Fibroblast of mammary gland (primary cell): Measurements from ENCODE around the gene ACBD3.

Experiments used
- DNase-seq: peaks from one replicate; pipeline ENCODE4 v3.0.0-alpha.2; 2010; ENCODE audit warnings: low read depth
- H3K4me3 ChIP-seq: 2 replicates; pipeline ENCODE4 v1.5.1; 2011; ENCODE audit warnings: low read depth, mild to moderate bottlenecking, low read length, moderate library complexity; ENCODE audit not compliant: control insufficient read depth
- TF ChIP-seq, protein P1 (sequence below): conservative IDR thresholded peaks from 2 replicates; pipeline ENCODE4 v1.5.1; 2011; ENCODE audit warnings: low read depth, low read length, inconsistent platforms; ENCODE audit not compliant: control insufficient read depth, insufficient read depth

ACBD3 gene

GRCh38 chr1:226202246-226202645 is 15.7 kb upstream of the ACBD3 start:
- TF ChIP-seq, protein P1, sequence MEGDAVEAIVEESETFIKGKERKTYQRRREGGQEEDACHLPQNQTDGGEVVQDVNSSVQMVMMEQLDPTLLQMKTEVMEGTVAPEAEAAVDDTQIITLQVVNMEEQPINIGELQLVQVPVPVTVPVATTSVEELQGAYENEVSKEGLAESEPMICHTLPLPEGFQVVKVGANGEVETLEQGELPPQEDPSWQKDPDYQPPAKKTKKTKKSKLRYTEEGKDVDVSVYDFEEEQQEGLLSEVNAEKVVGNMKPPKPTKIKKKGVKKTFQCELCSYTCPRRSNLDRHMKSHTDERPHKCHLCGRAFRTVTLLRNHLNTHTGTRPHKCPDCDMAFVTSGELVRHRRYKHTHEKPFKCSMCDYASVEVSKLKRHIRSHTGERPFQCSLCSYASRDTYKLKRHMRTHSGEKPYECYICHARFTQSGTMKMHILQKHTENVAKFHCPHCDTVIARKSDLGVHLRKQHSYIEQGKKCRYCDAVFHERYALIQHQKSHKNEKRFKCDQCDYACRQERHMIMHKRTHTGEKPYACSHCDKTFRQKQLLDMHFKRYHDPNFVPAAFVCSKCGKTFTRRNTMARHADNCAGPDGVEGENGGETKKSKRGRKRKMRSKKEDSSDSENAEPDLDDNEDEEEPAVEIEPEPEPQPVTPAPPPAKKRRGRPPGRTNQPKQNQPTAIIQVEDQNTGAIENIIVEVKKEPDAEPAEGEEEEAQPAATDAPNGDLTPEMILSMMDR = no peak
- DNase-seq = no peak
- H3K4me3 ChIP-seq = no peak overlapping the region

- DNase-seq = peak; percentile 19
- TF ChIP-seq, protein P1 = peak; percentile 42
- H3K4me3 ChIP-seq = no peak overlapping the region
Observed at GRCh38 chr1:226201029-226201593, 14.6 kb upstream of the ACBD3 start.

DNA sequence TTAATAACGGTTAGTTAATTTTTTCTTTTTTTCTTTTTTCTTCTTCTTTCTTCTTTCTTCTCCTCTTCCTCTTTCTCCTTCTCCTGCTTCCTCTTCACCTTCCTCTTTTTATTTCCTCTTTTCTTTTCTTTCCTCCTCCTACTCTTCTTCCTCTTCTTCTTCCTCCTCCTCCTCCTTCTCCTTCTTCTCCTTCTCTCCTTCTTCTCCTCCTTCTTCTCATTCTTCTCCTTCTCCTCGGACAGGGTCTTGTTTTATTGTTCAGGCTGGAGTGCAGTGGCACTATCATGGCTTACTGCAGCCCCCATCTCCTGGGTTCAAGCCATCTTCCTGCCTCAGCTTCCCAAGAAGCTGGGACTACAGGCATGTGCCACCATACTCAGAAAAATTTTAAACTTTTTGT is 13.4 kb upstream of the ACBD3 start:
- no peak for DNase-seq
- H3K4me3 ChIP-seq = no peak overlapping the region
- TF ChIP-seq, protein P1 = no peak

DNA sequence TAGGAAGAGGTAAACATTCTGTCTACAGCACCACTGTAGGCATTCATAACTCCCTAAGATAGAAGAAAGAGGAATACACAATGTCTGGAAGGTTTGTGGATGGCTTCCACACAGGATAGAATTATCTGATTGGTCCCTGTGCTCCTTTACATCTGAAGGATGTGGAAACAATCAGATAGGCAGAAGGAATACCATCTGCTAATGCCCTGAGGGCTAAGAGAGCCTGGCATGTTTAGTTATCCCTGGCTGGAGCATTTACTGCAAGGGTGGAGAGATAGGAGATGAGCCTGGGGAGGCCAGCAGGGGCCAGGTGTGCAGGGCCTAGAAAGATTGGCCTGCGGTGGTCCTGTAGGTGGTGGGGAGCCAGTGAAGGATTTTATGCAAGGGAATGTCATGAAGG is 8.6 kb upstream of the ACBD3 start:
- DNase-seq = no peak
- TF ChIP-seq, protein P1 = no peak
- no peak overlapping the region for H3K4me3 ChIP-seq

GRCh38 chr1:226187380-226187779 is 839 bp upstream of the ACBD3 start:
- peak overlapping the region; percentile 96 for H3K4me3 ChIP-seq
- DNase-seq = no peak
- TF ChIP-seq, protein P1 = no peak

- no peak for DNase-seq
- TF ChIP-seq, protein P1 = no peak
Observed at GRCh38 chr1:226187019-226187322, 430 bp upstream of the ACBD3 start.

GRCh38 chr1:226185141-226186036 is 1.2 kb downstream of the ACBD3 start:
- TF ChIP-seq, protein P1 = no peak
- peak; percentile 63 for DNase-seq

More at GRCh38 chr1:226187019-226187322, 430 bp upstream of the ACBD3 start:
- peak overlapping the region; percentile 96 for H3K4me3 ChIP-seq

More at GRCh38 chr1:226185141-226186036, 1.2 kb downstream of the ACBD3 start:
- H3K4me3 ChIP-seq = peak overlapping the region; percentile 96
